ENCODE measurements around the gene TMEM117.
"Not testable (repeated sequence)": the region's sequence is repeated elsewhere in the genome, so short reads cannot be mapped to it uniquely, and the experiment has no call there.

DNA sequence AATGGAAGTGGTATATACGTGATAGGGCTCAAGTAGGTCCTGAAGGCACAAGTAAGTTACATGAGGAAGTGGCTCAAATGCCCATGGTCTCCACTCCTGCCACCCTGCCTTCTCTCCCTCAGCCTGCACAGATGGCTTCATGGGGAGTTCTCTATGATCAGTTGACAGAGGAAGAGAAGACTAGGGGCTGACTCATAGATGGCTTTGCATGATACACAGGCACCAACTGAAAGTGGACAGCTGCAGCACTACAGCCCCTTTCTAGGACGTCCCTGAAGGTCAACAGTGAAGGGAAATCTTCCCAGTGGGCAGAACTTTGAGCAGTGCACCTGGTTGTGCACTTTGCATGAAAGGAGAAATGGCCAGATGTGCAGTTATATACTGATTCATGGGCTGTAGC is 208.6 kb downstream of the TMEM117 start:
- TF ChIP-seq ZNF707 (tag by site-specific recombination; IDR thresholded peaks at IDR 0.05); HOXA7 (CRISPR knock-in tag; IDR thresholded peaks at IDR 0.05; ENCODE audit: borderline replicate concordance); ZNF544 (tag by site-specific recombination; IDR thresholded peaks at IDR 0.05); YY1 (tag by site-specific recombination; IDR thresholded peaks at IDR 0.05); ZBTB8A (tag by site-specific recombination; IDR thresholded peaks at IDR 0.05); ZNF140 (tag by site-specific recombination; IDR thresholded peaks at IDR 0.05); SETDB1 (IDR thresholded peaks at IDR 0.05; ENCODE audit: insufficient read length, low read length): not testable (repeated sequence)
- TF ChIP-seq, protein P1, sequence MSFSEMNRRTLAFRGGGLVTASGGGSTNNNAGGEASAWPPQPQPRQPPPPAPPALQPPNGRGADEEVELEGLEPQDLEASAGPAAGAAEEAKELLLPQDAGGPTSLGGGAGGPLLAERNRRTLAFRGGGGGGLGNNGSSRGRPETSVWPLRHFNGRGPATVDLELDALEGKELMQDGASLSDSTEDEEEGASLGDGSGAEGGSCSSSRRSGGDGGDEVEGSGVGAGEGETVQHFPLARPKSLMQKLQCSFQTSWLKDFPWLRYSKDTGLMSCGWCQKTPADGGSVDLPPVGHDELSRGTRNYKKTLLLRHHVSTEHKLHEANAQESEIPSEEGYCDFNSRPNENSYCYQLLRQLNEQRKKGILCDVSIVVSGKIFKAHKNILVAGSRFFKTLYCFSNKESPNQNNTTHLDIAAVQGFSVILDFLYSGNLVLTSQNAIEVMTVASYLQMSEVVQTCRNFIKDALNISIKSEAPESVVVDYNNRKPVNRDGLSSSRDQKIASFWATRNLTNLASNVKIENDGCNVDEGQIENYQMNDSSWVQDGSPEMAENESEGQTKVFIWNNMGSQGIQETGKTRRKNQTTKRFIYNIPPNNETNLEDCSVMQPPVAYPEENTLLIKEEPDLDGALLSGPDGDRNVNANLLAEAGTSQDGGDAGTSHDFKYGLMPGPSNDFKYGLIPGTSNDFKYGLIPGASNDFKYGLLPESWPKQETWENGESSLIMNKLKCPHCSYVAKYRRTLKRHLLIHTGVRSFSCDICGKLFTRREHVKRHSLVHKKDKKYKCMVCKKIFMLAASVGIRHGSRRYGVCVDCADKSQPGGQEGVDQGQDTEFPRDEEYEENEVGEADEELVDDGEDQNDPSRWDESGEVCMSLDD (tag by site-specific recombination; IDR thresholded peaks at IDR 0.05) = not testable (repeated sequence)
- TF ChIP-seq, protein P2, sequence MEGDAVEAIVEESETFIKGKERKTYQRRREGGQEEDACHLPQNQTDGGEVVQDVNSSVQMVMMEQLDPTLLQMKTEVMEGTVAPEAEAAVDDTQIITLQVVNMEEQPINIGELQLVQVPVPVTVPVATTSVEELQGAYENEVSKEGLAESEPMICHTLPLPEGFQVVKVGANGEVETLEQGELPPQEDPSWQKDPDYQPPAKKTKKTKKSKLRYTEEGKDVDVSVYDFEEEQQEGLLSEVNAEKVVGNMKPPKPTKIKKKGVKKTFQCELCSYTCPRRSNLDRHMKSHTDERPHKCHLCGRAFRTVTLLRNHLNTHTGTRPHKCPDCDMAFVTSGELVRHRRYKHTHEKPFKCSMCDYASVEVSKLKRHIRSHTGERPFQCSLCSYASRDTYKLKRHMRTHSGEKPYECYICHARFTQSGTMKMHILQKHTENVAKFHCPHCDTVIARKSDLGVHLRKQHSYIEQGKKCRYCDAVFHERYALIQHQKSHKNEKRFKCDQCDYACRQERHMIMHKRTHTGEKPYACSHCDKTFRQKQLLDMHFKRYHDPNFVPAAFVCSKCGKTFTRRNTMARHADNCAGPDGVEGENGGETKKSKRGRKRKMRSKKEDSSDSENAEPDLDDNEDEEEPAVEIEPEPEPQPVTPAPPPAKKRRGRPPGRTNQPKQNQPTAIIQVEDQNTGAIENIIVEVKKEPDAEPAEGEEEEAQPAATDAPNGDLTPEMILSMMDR (tag by site-specific recombination; IDR thresholded peaks at IDR 0.05) = not testable (repeated sequence)
- TF ChIP-seq, protein P3, sequence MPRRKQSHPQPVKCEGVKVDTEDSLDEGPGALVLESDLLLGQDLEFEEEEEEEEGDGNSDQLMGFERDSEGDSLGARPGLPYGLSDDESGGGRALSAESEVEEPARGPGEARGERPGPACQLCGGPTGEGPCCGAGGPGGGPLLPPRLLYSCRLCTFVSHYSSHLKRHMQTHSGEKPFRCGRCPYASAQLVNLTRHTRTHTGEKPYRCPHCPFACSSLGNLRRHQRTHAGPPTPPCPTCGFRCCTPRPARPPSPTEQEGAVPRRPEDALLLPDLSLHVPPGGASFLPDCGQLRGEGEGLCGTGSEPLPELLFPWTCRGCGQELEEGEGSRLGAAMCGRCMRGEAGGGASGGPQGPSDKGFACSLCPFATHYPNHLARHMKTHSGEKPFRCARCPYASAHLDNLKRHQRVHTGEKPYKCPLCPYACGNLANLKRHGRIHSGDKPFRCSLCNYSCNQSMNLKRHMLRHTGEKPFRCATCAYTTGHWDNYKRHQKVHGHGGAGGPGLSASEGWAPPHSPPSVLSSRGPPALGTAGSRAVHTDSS (tag by site-specific recombination; IDR thresholded peaks at IDR 0.05) = not testable (repeated sequence)
- TF ChIP-seq, protein P4, sequence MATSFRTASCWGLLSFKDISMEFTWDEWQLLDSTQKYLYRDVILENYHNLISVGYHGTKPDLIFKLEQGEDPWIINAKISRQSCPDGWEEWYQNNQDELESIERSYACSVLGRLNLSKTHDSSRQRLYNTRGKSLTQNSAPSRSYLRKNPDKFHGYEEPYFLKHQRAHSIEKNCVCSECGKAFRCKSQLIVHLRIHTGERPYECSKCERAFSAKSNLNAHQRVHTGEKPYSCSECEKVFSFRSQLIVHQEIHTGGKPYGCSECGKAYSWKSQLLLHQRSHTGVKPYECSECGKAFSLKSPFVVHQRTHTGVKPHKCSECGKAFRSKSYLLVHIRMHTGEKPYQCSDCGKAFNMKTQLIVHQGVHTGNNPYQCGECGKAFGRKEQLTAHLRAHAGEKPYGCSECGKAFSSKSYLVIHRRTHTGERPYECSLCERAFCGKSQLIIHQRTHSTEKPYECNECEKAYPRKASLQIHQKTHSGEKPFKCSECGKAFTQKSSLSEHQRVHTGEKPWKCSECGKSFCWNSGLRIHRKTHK (tag by site-specific recombination; IDR thresholded peaks at IDR 0.05) = not testable (repeated sequence)
- TF ChIP-seq, protein P5, sequence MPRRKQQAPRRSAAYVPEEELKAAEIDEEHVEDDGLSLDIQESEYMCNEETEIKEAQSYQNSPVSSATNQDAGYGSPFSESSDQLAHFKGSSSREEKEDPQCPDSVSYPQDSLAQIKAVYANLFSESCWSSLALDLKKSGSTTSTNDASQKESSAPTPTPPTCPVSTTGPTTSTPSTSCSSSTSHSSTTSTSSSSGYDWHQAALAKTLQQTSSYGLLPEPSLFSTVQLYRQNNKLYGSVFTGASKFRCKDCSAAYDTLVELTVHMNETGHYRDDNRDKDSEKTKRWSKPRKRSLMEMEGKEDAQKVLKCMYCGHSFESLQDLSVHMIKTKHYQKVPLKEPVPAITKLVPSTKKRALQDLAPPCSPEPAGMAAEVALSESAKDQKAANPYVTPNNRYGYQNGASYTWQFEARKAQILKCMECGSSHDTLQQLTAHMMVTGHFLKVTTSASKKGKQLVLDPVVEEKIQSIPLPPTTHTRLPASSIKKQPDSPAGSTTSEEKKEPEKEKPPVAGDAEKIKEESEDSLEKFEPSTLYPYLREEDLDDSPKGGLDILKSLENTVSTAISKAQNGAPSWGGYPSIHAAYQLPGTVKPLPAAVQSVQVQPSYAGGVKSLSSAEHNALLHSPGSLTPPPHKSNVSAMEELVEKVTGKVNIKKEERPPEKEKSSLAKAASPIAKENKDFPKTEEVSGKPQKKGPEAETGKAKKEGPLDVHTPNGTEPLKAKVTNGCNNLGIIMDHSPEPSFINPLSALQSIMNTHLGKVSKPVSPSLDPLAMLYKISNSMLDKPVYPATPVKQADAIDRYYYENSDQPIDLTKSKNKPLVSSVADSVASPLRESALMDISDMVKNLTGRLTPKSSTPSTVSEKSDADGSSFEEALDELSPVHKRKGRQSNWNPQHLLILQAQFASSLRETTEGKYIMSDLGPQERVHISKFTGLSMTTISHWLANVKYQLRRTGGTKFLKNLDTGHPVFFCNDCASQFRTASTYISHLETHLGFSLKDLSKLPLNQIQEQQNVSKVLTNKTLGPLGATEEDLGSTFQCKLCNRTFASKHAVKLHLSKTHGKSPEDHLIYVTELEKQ (tag by site-specific recombination; IDR thresholded peaks at IDR 0.05; ENCODE audit: borderline replicate concordance) = not testable (repeated sequence)
